Activated CD8-positive, alpha-beta memory T cell treated with anti-CD3 and anti-CD28 coated beads for 36 hours (primary cell): ENCODE data around the gene SP110. TPM values are rescaled to one million over a fixed set of nuclear protein-coding genes. Genes with fewer than 3 reads are reported as not detected.
"Not testable (repeated sequence)": the region's sequence is repeated elsewhere in the genome, so short reads cannot be mapped to it uniquely, and the experiment has no call there.

Source experiments
- CTCF ChIA-PET: fragments of 350-600 bp; sonication (Branson Sonifier 250); formaldehyde crosslinking; loops from one replicate; lab custom pipeline; 2021; ENCODE audit warnings: antibody characterized with exemption; lab: Charles Lee
- POLR2A ChIA-PET: fragments of 350-600 bp; sonication (Branson Sonifier 250); formaldehyde crosslinking; loops from one replicate; lab custom pipeline; 2021; ENCODE audit warnings: antibody characterized with exemption; lab: Charles Lee
- total RNA-seq, 2 experiments: library from RNA; stranded (reverse); gene quantifications; one replicate each; pipeline ENCODE4 v1.2.3, GENCODE V29; 2021

SP110 gene
- total RNA-seq, 2 experiments from 2014 or later = 51.0 to 51.3 TPM

DNA sequence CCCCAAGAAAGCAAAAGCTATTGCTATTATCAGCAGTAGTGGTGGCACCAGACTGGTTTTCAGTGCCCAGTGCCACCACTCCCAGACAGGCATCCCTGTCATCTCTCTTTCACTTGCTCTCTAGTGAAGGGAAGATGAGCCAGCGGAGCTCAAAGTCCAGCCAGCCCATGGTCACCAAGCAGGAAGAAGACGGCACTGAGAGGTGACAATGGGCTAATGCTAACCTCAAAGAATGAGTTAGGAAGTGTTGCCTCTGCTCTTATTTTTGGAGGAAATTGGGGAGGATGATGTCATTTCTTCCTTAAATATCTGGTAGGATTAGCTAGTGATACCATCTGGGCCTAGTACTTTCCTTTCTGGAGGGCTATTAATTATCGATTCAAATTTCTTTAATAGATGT, 7.4 kb upstream of the SP110 start:
- ChIA-PET POLR2A (no interaction called here), CTCF (no interaction called here)

DNA sequence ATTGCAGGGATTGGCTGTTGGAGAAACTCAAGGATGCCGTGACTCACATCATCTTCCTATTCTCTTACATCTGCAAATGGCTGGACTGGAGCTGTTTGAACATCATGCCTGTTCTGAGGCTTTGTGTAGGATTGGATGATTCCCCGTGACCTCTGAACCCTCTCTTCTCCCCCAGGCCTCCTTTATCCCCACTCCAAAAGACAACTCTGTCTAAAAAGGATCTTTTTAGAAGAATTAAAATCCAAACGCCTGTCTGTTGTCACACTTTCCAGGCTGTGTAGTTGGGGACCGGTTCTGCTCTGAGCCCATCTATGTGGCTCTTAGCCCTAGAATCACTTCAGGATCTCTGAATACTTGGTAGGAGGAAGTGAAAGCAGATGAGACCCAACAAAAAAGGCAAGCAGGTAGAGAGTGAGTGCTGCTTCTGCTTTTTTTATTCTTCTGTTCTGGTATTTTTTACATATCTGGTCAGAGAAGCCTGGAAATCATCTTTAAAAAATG, 6.3 kb upstream of the SP110 start:
- CTCF ChIA-PET = no interaction called here

DNA sequence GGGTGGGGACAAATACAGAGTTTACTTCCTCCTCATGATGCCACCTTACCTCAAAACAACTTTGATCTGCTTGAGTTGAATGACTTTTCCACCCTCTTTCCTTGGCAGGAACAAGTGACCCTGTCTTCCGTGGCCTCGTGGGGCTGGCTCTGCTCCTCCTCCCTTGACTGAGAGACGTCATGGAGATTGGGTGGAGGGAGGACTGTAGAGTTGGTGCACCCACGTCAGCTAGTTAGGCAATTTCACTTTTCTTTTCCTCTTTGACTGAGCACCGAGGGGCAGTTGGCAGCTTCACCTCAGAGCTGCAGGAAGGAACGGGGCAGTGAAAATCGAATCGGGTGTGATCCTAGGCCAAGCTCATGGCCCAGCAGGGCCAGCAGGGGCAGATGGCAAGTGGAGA, 5.7 kb upstream of the SP110 start, which contains the start of gene SP140:
Gene SP140 (plus strand): TSS at position 251 of the 400 bp plus-strand sequence. CDS start 109 bp downstream, at position 360.
- ChIA-PET CTCF (no interaction called here), POLR2A (interaction anchor here (1.4 kb wide), 1 partner anchor 12 kb away, joined by 3 read pairs; no protein-coding TSS in a partner anchor)

More for the DNA sequence above, 6.3 kb upstream of the SP110 start:
- POLR2A ChIA-PET = interaction anchor here (0.6 to 1.4 kb wide), 2 partner anchors 13 to 450 kb away, joined by 3 read pairs; no protein-coding TSS in a partner anchor

DNA sequence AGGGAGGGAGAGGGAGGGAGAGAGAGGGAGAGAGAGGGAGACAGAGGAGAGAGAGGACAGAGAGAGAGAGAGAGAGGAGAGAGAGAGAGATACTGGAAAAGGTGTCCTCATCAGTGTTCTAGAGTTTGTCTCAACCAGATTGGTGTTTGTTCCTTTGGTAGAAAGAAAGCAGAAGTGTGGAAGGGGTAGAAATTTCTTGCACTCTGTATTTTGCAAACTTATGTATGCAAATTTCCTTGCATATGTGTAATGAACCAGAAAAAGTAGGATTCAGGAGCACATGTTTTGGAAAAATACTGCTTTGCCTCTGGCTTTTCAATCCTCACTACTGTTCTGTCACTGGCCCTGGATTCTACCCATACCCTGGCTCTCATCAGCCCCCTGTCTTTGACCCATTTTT, 4.7 kb upstream of the SP110 start:
- POLR2A ChIA-PET = no interaction called here
- CTCF ChIA-PET = interaction anchor here (1.1 kb wide), 1 partner anchor 65 kb away, joined by 6 read pairs; no protein-coding TSS in a partner anchor

DNA sequence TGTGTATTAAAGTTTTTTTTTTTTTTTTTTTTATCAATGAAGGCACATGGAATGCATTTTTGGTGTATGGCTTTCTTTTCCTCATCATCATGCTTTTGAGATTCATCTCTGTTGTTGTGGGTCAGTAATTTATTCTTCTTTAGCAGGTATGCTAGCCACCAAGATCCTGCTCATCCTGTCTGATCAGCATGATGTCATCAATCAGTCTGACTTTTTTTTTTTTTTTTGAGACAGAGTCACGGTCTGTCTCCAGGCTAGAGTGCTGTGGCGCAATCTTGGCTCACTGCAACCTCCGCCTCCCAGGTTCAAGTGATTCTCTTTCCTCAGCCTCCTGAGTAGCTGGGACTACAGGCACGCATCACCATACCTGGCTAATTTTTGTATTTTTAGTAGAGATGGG, 3.0 kb upstream of the SP110 start:
- CTCF ChIA-PET = not testable (repeated sequence)

DNA sequence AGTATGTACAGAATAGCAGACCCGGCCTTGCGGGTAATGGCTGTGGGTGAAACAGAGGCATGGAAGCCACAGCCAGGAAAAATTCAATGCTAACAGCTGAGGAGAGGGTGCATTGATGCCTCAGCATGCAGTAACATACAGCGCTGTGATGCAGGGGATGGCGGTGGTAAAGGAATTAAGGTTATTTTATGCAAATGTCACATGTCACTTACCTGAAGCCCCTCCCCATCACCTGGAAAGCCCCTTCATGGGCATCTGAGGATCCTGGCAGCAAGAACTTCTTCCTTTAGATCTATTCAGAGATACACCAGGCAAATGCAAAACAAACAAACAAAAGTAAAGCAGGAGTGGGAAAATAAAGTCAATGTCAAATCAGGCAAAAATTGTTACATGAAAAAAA, 1.7 kb upstream of the SP110 start:
- ChIA-PET POLR2A (no interaction called here), CTCF (no interaction called here)

More for the DNA sequence above, 3.0 kb upstream of the SP110 start:
- POLR2A ChIA-PET = interaction anchor here (0.7 kb wide), 1 partner anchor 380 kb away, joined by 4 read pairs; no protein-coding TSS in a partner anchor

DNA sequence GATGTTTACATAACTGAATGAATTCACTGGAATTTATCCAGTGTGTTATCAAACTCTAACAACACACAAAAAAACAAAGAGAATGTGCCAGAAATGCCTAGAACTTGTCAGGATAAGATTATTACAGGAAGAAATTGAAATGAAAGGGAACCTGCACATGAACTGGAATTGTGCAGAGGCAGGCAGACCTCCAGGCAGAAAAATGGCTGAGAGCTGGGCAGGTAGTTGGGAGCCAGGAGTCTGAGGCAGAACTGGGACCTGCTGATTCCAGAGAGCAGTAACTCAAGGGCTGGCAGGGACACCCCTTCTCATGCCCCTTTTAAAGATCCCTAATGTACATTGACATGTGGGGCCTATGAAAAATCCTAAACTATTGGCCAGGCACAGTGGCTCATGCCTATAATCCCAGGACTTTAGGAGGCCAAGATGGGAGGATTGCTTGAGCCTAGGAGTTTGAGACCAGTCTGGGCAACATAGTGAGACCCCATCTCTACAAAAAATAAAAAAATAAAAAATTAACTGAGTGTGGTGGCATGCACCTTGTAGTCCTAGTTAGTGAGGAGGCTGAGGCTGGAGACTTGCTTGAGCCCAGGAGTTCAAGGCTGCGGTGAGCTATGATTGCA, 674 bp upstream of the SP110 start:
- ChIA-PET POLR2A (interaction anchor here (0.9 kb wide), 1 partner anchor 18 kb away, joined by 3 read pairs; no protein-coding TSS in a partner anchor), CTCF (interaction anchor here (0.7 to 1.4 kb wide), 3 partner anchors 10 to 843 kb away, joined by 3 to 4 read pairs (median 3); no protein-coding TSS in a partner anchor)

DNA sequence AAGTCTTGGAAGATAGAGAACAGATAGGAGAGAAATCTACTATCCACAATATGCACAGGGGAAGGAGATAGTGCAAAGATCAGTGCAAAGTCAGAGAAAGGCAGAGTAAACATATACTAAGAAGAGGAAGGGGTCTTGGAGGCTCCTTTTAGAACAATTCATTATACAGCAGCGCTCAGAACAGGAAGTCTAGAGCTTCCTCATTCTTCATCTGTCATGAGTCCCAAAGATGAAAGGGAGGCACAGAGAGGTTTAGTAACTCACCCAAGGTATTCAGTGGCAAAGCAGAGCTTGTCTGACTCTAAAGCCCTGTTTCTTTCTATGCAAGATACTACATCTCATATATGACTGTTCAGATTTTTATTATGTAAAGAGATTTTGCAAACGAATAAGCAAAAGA, 1.4 kb downstream of the SP110 start:
- CTCF ChIA-PET = no interaction called here
- POLR2A ChIA-PET = no interaction called here

DNA sequence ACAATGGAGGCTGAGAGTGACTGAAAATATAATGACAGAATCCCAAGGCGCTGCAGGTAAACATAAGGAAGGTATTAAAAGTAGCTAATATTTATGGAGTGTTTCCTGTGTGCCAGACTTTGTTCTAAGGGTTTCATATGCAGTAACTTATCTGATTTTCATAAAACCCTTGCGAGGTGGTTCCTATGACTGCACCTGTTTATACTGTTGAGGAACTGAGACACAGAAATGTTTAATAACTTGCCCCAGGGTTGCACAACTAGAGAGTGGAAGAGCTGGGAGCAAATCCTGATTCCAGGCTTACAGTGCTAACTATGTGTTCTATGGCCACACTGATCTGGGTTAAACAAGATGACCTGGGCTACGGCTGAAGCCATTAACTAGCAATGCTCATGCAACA, 2.4 kb downstream of the SP110 start:
- POLR2A ChIA-PET = interaction anchor here (0.6 kb wide), 1 partner anchor 12 kb away, joined by 3 read pairs; no protein-coding TSS in a partner anchor
- CTCF ChIA-PET = no interaction called here

DNA sequence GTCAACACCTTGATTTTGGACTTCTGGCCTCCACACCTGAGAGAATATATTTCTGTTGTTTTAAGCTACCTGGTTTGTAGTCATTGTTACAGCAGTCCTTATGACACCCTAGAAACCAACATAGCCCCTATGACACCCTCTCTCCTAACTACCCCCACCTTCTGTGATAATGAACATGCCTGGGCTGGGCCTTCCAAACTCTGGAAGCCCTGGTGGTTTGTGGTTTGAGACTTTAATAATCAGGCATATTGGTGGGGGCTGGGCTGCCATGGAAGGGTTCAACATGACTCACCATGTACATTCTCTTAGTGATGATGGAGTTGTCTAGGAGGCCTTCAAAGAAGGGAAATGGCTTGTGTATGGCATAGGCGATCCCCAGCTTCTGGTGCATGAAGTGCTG, 3.3 kb downstream of the SP110 start:
- ChIA-PET POLR2A (no interaction called here), CTCF (no interaction called here)

DNA sequence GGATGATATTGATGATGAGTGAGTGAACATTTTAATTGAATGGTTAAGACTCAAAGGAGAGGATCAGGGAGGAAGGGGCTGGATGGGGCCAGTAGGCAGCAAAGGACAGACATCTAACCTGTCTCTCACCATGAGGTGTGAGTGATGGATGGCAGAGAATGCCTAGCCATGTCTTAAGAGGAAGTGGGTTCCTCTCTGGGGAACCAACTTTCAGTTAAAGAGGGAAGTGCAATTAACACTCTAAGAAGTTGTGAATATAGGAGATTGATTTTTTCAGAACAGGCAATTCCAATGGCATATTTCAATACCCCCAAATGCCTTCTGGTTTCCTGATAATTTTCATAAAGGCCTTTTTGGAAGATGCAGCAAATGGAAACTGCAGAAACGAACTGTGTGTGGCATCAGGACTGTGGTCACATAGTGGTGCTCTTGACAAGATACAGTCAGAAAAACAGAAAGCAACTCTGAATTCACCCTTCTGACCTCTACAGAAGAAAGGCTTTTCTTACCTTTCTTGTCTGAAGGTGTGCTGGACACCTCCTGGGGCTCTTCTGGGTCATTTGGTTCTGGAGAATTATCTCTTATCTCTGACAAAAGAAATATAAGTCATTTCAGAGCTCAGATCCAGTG, 10.2 kb downstream of the SP110 start:
- POLR2A ChIA-PET = no interaction called here
- CTCF ChIA-PET = no interaction called here

DNA sequence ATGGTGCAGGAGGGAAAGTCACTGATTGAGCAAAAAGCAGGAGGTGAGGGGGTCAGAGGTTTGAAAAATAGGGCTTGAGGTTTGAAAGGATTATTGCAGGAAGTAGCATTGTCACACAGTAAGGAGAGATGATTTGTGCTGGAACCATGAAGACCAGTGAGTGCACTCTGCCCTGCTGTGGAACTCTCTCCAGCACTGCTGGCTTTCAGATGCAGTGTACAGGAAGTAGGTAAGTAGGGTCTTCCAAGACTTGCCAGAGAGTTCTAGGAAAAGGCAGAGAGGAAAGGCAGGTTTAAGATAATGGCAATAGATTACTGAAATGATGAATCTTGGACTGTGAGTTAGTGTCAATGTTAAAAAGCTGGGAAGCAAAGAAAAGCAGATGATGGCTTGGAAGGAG, 11.2 kb downstream of the SP110 start:
- CTCF ChIA-PET = interaction anchor here (1.6 kb wide), 1 partner anchor 11 kb away, joined by 4 read pairs; the partner anchor contains the start of gene SP110

DNA sequence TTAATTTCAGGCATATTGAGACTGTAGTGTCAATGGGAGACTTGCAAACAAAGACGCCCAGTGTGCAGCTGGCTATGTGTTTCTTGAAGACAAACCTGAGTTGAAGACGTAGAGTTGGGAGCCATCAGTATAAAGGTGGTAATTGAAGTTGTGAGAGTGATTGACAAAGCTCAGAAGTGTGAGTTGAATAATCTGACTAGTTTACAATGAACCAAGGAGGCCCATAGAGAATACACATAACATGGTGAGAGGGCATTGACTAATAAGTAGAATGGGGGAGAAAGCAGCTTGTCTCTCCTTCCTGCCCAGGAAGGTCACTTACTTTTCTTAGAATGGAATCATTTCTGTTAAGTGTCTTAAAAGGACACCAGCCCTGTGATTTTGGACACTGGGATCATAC, 14.1 kb downstream of the SP110 start:
- CTCF ChIA-PET = interaction anchor here (0.6 kb wide), 1 partner anchor 139 kb away, joined by 3 read pairs; no protein-coding TSS in a partner anchor
- POLR2A ChIA-PET = interaction anchor here (0.5 kb wide), 2 partner anchors 12 to 120 kb away, joined by 3 read pairs; no protein-coding TSS in a partner anchor

More for the DNA sequence above, 11.2 kb downstream of the SP110 start:
- POLR2A ChIA-PET = no interaction called here

DNA sequence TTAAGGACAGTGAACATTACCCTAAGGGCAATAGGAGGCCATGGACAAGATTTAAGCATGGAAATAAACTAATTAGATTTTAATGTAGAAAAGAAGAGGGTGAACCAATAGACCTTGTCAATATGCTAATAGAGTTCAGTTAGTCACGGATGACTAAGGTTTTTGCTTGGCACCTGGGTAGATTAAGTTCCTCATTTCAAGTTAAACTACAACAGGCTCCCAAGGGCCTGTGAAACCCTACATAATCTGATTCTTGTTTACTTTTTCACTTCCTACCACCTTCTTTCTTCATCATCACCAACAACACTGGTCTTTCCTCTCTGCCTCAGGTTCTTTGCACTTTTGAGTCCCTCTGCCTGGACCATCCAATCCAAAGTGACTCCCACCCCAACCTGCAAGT, 14.8 kb downstream of the SP110 start:
- POLR2A ChIA-PET = interaction anchor here (0.6 to 0.7 kb wide), 3 partner anchors 50 to 398 kb away, joined by 3 read pairs; no protein-coding TSS in a partner anchor

DNA sequence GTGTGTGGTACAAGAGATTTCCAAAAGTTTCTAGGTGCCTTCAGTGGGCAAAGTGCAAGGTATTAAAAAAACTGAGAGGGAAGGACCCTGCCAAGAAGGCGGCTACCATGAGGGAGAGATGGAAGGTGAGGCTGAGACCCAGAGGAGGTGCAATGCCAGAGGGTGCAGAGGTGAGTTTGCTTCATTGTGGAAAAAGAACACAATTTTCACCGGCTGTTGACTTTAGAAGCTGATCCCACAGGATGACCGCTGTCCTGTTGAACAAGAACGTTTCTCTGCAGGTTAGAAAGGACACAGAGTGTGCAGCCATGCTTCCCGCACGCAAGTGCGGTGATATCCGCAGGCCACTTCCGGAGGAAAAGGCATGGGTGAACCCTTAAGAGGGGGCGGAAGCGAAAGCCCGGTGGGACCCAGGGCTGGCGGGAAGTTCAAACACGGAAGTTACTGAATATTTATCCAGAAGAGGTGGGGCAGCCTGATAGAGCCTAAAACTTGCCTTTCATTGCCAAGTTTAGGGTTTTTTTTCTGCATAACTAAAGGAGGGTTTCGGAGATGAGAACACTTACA, 16.6 kb downstream of the SP110 start:
- POLR2A ChIA-PET = no interaction called here
- CTCF ChIA-PET = interaction anchor here (0.7 to 1.6 kb wide), 4 partner anchors 16 to 399 kb away, joined by 3 to 5 read pairs (median 4); no protein-coding TSS in a partner anchor

More for the DNA sequence above, 14.8 kb downstream of the SP110 start:
- CTCF ChIA-PET = no interaction called here

DNA sequence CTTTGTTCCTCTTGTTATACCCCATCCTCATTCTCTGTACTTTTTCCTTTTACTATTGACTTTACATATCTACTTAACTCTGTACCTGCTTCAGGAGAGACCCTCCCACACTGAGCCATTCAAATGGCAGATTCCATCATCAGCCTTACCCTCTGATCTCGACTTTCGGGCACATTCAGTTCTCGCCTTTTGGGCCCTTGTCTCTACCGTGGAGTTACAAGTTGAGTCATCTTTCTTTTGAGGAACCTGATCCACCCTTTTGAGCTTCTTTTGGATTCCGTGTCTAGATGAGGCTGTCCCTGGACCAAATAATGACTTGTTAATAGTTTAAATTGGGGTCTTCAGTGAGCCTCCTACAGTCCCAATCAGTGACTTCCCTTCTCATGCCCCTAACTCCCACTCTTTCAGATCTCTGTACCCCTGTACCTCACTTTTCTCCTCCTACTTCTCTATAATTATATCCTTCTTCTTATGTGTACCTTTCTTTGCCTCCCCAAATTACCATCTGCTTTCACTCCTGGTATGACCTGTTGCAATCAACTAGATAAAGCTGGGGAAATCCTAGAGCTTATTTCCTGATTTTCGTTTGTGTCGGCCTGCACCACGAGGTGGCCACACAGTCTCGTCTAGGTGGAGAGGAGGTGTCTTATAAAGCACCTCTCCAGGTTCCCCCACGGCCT, 17.2 kb downstream of the SP110 start:
- CTCF ChIA-PET = interaction anchor here (0.7 to 1.6 kb wide), 5 partner anchors 17 to 408 kb away, joined by 3 to 5 read pairs (median 3); no protein-coding TSS in a partner anchor
- POLR2A ChIA-PET = interaction anchor here (0.6 kb wide), 1 partner anchor 17 kb away, joined by 3 read pairs; the partner anchor contains the start of gene SP110

DNA sequence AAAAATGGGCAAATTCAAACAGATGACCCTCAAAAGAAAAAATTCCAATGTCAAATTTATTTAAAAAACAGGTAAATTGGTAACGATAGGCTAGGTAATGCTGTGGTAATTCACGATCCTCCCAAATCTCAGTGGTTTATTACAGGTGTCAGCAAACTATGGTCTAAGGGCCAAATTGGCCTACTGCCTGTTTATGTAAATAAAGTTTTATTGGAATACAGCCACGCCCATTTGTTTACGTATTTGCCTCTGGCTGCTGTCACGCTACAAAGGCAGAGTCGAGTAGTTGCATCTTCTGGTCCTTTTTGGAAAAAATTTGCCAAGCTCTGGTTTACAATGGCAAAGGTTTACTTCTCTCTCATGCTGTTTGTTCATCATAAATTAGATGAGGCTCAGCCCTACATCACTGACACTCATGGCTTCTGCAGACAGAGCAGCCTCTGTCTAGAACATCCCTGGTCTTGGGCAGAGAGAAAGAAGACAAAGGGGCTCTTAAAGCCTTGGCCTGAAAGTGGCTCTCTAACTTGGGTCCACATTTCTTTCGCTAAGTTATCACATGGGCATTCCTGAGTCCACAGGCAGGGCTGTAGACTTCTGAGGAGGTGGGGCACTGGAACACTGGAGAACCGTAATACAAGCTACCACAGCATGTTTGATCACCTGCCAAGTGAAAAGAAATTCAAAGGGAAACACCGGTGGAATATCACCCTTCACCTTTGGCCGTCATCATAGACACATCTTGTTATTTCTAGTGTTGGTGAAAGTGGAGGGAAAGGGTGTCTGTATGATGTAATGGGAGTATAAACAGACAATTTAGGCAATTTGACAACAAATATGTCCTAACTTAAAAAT, 34.8 kb downstream of the SP110 start:
- CTCF ChIA-PET = no interaction called here

DNA sequence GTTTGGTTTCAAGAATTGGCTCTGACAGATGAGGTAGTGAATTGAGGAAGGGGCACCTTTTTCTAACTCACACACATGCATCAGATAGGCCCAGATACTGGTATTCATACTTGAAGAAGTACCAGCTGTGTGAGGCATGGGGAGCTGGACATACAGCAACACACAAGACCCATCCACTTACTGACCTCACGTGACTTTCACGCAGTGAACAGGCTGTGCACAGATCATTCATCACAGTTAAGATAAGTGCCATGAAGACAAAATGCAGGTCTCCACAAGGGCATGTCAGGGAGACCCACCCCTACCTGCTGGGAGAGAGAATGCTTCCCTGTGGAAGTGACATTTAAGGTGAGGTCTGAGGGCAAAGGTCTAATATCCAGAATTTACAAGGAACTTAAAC, 38.6 kb downstream of the SP110 start:
- POLR2A ChIA-PET = no interaction called here
- CTCF ChIA-PET = no interaction called here

More for the DNA sequence above, 34.8 kb downstream of the SP110 start:
- POLR2A ChIA-PET = no interaction called here
